GM18951 (cell line): ENCODE results near the gene CUL4A.
"Not testable (repeated sequence)": the region's sequence is repeated elsewhere in the genome, so short reads cannot be mapped to it uniquely, and the experiment has no call there.

Experiments
- POLR2A ChIP-seq: IDR thresholded peaks from 4 replicates; pipeline ENCODE4 v1.6.1; 2011; ENCODE audit warnings: mild to moderate bottlenecking; ENCODE audit not compliant: insufficient read length, insufficient read depth; ENCODE audit errors: extremely low read depth
- in situ Hi-C: fragments of 300-500 bp; cut with MboI; formaldehyde crosslinking; loops from one replicate; pipeline ENCODE4 v1.12.0; 2022; ENCODE audit warnings: low sequenced_read_pairs, mixed read lengths, inconsistent platforms; ENCODE audit not compliant: unreplicated experiment

CUL4A gene

GRCh38 chr13:113304121-113304520 lies 94.7 kb downstream of the CUL4A start:
- in situ Hi-C loops, result no loop called here

GRCh38 chr13:113305208-113305607 lies 95.8 kb downstream of the CUL4A start:
- in situ Hi-C loops, result no loop called here
- no peak for TF ChIP-seq POLR2A

More at GRCh38 chr13:113304121-113304520, 94.7 kb downstream of the CUL4A start:
- no peak for TF ChIP-seq POLR2A

GRCh38 chr13:113307491-113307890 lies 98.1 kb downstream of the CUL4A start:
- in situ Hi-C loops, result no loop called here
- no peak for TF ChIP-seq POLR2A

GRCh38 chr13:113309473-113309872 lies 100.1 kb downstream of the CUL4A start:
- in situ Hi-C loops, result no loop called here
- TF ChIP-seq POLR2A, result no peak

GRCh38 chr13:113314112-113314511 lies 104.7 kb downstream of the CUL4A start:
- in situ Hi-C loops, result not testable (repeated sequence)

- in situ Hi-C loops, result not testable (repeated sequence)
Observed at GRCh38 chr13:113314895-113315470, 105.6 kb downstream of the CUL4A start.

GRCh38 chr13:113315992-113316391 lies 106.6 kb downstream of the CUL4A start:
- in situ Hi-C loops, result no loop called here
- no peak for TF ChIP-seq POLR2A
